Activated naive CD4-positive, alpha-beta T cell treated with anti-CD3 and anti-CD28 coated beads, Interleukin-2, amount 10 ng/mL, durations not matched to agents 7 days and 5 days (primary cell): ENCODE measurements around the gene ORM2.
"Not testable (repeated sequence)": the region's sequence is repeated elsewhere in the genome, so short reads cannot be mapped to it uniquely, and the experiment has no call there.

Experiments used
- CTCF ChIA-PET: fragments of 350-600 bp; sonication (Branson Sonifier 250); formaldehyde crosslinking; loops from one replicate; lab custom pipeline; 2021; ENCODE audit warnings: antibody characterized with exemption; lab: Charles Lee
- DNase-seq: peaks from one replicate; pipeline ENCODE4 v3.0.0-alpha.2; 2020
- H3K27ac Mint-ChIP-seq: one replicate; pipeline ENCODE4 v1.8.0; 2021; ENCODE audit warnings: mild to moderate bottlenecking, moderate library complexity, mixed read lengths
- H3K27me3 Mint-ChIP-seq: one replicate; pipeline ENCODE4 v1.8.0; 2021; ENCODE audit warnings: mild to moderate bottlenecking, mixed read lengths
- H3K36me3 Mint-ChIP-seq: one replicate; pipeline ENCODE4 v1.8.0; 2021; ENCODE audit warnings: mixed read lengths
- H3K4me1 Mint-ChIP-seq: one replicate; pipeline ENCODE4 v1.8.0; 2021; ENCODE audit warnings: mixed read lengths
- H3K4me3 Mint-ChIP-seq: one replicate; pipeline ENCODE4 v1.8.0; 2021; ENCODE audit warnings: mild to moderate bottlenecking, moderate library complexity, mixed read lengths
- H3K9me3 Mint-ChIP-seq: one replicate; pipeline ENCODE4 v1.8.0; 2021; ENCODE audit warnings: mixed read lengths

Gene ORM2

DNA sequence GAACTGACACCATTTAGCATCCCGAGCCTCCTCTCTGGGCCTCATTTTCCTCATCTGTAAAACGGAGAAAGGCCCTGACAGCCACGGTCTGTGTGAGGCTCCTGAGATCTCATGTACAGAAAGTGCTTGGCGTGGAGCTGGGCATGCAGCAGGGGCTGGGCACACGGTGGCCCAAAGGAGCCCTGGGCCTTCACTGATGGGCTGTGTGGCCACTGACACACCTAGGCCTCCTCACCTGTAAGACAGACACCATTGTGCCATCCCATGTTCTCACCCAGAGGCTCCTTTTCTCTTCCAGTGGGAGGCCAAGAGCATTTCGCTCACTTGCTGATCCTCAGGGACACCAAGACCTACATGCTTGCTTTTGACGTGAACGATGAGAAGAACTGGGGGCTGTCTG is 5.2 kb upstream of the ORM2 start:
- Mint-ChIP-seq H3K27me3 (peaks cover 5% of the 10 kb centered on the region), H3K27ac (no peak overlapping the region), H3K4me1 (no peaks in the 10 kb centered on the region), H3K4me3 (no peak overlapping the region), H3K9me3 (no peaks in the 10 kb centered on the region), H3K36me3 (no peaks in the 10 kb centered on the region)
- CTCF ChIA-PET: no interaction called here
- DNase-seq: no peak

DNA sequence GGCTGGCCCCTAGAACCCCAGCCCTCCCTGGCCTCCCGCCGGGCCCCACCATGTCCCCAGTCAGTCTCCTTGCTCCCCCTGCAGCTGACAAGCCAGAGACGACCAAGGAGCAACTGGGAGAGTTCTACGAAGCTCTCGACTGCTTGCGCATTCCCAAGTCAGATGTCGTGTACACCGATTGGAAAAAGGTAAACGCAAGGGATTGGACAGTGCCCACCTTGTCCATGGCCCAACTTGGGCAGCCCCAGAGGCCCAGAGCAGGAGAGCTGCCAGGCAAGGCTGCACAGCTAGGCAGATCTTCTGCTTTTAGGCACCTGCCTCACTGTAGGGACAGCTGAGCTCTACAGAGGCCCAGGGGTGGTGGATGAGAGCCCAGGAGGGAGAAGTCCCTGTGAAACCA is 4.7 kb upstream of the ORM2 start:
- H3K27ac Mint-ChIP-seq, DNase-seq, H3K27me3 Mint-ChIP-seq, H3K4me3 Mint-ChIP-seq, CTCF ChIA-PET, H3K4me1 Mint-ChIP-seq, H3K36me3 Mint-ChIP-seq, H3K9me3 Mint-ChIP-seq: not testable (repeated sequence)

DNA sequence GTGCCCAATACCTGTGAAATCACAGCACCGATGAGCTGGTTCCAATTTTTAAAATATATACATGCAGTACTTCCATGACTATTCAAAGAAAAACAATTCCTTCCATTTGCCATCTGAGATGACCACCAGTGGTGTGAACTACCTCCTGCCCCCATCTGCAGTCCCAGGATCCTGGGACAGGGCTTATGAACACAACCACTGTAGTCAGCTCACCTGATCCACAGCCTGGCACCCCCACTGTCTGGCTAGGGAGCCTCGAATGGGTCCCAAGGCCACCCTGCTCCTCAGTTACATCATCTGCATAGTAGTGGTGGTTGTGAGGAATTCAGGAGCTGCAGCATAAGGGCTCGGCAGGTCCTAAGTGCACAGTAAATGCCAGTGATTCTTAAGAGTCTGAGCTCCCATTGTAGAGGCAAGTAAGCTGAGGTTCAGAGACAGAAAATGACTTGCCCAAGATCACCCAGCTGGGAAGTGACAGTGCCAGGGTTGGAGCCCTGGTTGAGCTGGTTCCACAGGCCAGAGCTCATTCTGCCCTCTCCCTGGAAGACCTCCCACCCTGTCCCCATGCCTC is 3.9 kb upstream of the ORM2 start:
- H3K27me3 Mint-ChIP-seq, H3K4me3 Mint-ChIP-seq, H3K9me3 Mint-ChIP-seq, H3K4me1 Mint-ChIP-seq, H3K36me3 Mint-ChIP-seq, H3K27ac Mint-ChIP-seq, DNase-seq, CTCF ChIA-PET: not testable (repeated sequence)

DNA sequence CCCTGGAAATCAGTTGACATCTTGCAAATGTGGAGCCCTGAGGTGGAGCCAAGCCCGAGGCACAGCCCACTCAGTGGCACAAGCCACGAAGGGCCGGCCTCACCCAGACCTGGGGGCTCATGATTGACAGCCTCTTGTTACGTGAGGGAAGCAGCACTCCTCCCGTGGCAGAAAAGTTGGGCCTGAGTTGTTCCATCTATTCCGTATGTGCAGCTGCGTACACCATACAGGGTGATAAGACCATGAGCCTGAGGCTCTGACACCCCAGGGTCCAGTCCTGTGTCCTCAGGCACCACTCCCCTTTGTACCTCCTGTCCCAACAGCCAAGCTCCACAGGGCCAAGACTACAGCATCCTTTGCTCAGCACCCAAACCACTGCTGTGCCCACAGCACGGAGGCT is 1.9 kb upstream of the ORM2 start:
- Mint-ChIP-seq H3K27ac (no peak overlapping the region), H3K9me3 (no peaks in the 10 kb centered on the region), H3K4me3 (no peak overlapping the region), H3K36me3 (no peaks in the 10 kb centered on the region), H3K4me1 (no peaks in the 10 kb centered on the region), H3K27me3 (peaks cover 12% of the 10 kb centered on the region)
- no peak for DNase-seq
- CTCF ChIA-PET: no interaction called here

DNA sequence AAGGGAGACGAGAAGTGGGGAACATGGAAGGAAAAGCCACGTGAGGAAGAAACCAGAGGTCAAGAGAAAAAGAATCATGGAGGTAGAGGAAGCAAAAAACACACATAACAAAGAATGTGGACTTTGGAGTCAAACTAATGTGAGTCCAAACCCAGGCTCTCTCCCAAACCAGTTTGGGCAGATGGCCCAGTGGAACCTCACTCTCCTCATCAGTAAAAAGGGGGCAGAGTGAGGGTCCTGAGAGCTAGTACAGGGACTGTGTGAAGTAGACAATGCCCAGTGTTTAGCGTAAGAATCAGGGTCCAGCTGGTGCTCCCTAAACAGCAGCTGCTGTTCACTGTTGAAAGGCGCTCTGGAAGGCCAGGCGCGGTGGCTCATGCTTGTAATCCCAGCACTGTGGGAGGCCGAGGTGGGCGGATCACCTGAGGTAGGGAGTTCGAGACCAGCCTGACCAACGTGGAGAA is 1.3 kb upstream of the ORM2 start:
- H3K27ac Mint-ChIP-seq, H3K36me3 Mint-ChIP-seq, H3K4me1 Mint-ChIP-seq, CTCF ChIA-PET, H3K9me3 Mint-ChIP-seq, H3K4me3 Mint-ChIP-seq, DNase-seq: not testable (repeated sequence)
- peaks cover 12% of the 10 kb centered on the region for H3K27me3 Mint-ChIP-seq

DNA sequence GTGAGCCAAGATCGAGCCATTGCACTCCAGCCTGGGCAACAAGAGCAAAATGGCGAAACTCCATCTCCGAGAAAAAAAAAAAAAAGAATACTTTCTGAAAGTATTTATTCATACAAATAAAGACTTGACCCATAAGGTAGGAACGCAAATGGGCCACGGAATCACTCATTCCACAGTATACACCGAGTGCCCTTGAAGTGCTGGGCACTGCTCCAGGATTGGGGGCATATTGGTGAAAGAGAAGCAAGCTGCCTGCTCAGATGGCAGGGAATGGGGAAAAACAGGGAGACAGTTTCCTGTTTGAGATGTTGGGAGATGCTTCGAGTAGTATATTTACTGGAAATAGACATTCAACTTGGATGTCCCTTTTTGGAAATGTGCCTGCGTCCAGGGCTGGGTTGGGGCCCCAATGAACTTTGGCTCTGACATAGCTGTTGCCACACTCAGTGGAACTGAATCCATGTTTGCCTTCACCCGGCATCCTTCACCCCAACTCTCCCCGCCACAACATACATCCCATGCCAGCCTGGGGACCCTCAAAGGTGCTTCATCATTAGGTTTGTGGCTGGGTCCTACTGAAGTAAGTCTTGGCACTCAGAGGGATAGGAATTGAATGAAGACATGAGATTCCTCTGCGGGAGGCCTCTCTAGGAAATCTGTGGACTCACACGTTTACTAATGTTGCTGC is 588 bp upstream of the ORM2 start:
- CTCF ChIA-PET, H3K4me1 Mint-ChIP-seq, H3K36me3 Mint-ChIP-seq, H3K4me3 Mint-ChIP-seq, DNase-seq, H3K27ac Mint-ChIP-seq, H3K9me3 Mint-ChIP-seq: not testable (repeated sequence)
- H3K27me3 Mint-ChIP-seq: peaks cover 12% of the 10 kb centered on the region

DNA sequence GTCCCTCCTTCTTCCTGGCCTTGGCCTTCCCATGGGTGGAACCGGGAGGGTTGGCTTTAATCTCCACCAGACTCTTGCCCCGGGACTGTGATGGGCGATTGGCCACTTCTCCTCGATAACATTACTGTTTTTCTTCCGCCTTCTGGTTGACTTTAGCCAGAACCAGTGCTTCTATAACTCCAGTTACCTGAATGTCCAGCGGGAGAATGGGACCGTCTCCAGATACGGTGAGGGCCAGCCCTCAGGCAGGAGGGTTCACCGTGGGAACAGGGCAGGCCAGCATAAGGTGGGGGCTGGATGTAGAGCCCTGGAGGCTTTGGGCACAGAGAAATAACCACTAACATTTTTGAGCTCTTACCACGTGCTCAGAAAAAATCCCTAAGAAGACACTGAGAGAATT is 967 bp downstream of the ORM2 start:
- CTCF ChIA-PET: no interaction called here
- H3K27me3 Mint-ChIP-seq: peaks cover 12% of the 10 kb centered on the region
- peaks cover 2% of the 10 kb centered on the region for H3K9me3 Mint-ChIP-seq
- no peak for DNase-seq
- peaks cover 10% of the 10 kb centered on the region for H3K36me3 Mint-ChIP-seq
- H3K4me1 Mint-ChIP-seq: no peaks in the 10 kb centered on the region
- peak overlapping the region; percentile 35 for H3K4me3 Mint-ChIP-seq
- peak overlapping the region; percentile 38 for H3K27ac Mint-ChIP-seq

DNA sequence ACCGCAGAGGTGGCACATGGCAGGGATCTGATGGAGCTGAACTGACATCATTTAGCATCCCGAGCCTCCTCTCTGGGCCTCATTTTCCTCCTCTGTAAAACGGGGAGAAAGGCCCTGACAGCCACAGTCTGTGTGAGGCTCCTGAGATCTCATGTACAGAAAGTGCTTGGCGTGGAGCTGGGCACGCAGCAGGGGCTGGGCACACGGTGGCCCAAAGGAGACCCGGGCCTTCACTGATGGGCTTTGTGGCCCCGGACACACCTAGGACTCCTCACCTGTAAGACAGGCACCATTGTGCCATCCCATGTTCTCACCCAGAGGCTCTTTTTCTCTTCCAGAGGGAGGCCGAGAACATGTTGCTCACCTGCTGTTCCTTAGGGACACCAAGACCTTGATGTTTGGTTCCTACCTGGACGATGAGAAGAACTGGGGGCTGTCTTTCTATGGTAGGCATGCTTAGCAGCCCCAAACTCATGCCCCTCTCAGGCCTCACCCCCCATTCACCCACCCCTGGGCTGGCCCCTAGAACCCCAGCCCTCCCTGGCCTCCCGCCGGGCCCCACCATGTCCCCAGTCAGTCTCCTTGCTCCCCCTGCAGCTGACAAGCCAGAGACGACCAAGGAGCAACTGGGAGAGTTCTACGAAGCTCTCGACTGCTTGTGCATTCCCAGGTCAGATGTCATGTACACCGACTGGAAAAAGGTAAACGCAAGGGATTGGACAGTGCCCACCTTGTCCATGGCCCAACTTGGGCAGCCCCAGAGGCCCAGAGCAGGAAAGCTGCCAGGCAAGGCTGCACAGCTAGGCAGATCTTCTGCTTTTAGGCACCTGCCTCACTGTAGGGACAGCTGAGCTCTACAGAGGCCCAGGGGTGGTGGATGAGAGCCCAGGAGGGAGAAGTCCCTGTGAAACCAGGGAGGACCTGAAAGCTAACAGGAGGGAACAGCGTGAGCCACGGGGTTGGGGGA is 1.8 kb downstream of the ORM2 start:
- CTCF ChIA-PET, H3K4me1 Mint-ChIP-seq, DNase-seq, H3K4me3 Mint-ChIP-seq, H3K9me3 Mint-ChIP-seq: not testable (repeated sequence)
- peaks cover 18% of the 10 kb centered on the region for H3K36me3 Mint-ChIP-seq
- peaks cover 12% of the 10 kb centered on the region for H3K27me3 Mint-ChIP-seq
- H3K27ac Mint-ChIP-seq: peak overlapping the region; percentile 69

DNA sequence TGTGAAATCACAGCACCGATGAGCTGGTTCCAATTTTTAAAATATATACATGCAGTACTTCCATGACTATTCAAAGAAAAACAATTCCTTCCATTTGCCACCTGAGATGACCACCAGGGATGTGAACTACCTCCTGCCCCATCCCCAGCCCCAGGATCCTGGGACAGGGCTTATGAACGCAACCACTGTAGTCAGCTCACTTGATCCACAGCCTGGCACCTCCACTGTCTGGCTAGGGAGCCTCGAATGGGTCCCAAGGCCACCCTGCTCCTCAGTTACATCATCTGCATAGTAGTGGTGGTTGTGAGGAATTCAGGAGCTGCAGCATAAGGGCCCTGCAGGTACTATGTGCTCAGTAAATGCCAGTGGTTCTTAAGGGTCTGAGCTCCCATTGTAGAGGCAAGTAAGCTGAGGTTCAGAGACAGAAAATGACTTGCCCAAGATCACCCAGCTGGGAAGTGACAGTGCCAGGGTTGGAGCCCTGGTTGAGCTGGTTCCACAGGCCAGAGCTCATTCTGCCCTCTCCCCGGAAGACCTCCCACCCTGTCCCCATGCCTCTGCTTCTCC is 2.9 kb downstream of the ORM2 start:
- H3K27me3 Mint-ChIP-seq: peaks cover 12% of the 10 kb centered on the region
- CTCF ChIA-PET, DNase-seq, H3K4me3 Mint-ChIP-seq, H3K4me1 Mint-ChIP-seq, H3K9me3 Mint-ChIP-seq: not testable (repeated sequence)
- H3K36me3 Mint-ChIP-seq: peaks cover 27% of the 10 kb centered on the region
- peak overlapping the region; percentile 20 for H3K27ac Mint-ChIP-seq

DNA sequence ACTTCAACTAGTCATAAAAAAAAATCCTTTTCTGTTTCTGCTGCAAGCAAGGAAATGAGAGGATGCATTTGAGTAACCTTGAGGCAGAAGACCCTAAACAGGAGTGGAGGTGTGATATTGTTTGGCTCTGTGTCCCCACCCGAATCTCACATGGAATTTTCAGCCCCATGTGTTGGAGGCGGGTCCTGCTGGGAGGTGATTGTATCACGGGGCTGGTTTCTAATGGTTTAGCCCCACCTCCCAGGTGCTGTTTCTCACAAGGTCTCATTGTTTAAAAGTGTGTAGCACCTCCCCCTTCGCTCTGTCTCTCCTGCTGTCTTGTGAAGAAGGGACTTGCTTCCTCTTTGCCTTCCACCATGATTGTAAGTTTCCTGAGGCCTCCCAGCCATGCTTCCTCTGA is 4.0 kb downstream of the ORM2 start:
- H3K4me1 Mint-ChIP-seq, H3K4me3 Mint-ChIP-seq, DNase-seq, CTCF ChIA-PET, H3K9me3 Mint-ChIP-seq, H3K27ac Mint-ChIP-seq: not testable (repeated sequence)
- peaks cover 36% of the 10 kb centered on the region for H3K36me3 Mint-ChIP-seq
- peaks cover 12% of the 10 kb centered on the region for H3K27me3 Mint-ChIP-seq

DNA sequence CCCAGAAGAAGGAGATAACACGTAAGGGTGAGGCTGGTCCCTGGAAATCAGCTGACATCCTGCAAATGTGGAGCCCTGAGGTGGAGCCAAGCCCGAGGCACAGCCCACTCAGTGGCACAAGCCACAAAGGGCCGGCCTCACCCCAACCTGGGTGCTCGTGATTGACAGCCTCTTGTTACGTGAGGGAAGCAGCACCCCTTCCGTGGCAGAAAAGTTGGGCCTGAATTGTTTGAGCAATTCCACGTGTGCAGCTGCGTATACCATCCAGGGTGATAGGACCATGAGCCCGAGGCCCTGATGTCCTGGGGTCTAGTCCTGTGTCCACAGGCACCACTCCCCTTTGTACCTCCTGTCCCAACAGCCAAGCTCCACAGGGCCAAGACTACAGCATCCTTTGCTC is 4.8 kb downstream of the ORM2 start:
- Mint-ChIP-seq H3K9me3 (peaks cover 2% of the 10 kb centered on the region), H3K27ac (no peak overlapping the region), H3K27me3 (peaks cover 12% of the 10 kb centered on the region), H3K4me3 (no peak overlapping the region), H3K36me3 (peaks cover 43% of the 10 kb centered on the region), H3K4me1 (peaks cover 9% of the 10 kb centered on the region)
- DNase-seq: no peak
- CTCF ChIA-PET: no interaction called here

DNA sequence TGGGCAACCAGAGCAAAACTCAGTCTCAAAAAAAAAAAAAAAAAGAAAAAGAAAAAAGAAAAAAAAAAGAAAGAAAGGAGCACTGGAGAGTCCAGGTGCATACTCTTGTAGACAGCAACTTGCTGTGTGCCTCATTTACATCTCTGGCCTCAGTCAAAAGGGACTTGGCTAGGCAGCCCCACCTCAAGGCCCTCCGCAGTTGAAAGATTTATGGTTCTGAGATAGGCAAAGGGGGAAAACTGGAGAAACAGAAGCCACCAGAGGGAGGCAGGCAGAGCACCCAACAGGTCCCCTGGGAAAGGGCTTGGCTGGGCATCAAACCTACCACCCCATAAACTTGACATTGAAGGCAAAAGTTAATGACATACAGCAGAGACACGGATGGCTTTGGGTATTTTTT is 6.1 kb downstream of the ORM2 start:
- Mint-ChIP-seq H3K27ac (peak overlapping the region; percentile 68), H3K4me1 (peaks cover 9% of the 10 kb centered on the region), H3K27me3 (peaks cover 9% of the 10 kb centered on the region), H3K9me3 (peaks cover 2% of the 10 kb centered on the region), H3K36me3 (peaks cover 54% of the 10 kb centered on the region), H3K4me3 (no peak overlapping the region)
- CTCF ChIA-PET: interaction anchor here (0.6 to 1.6 kb wide), 3 partner anchors 10 to 70 kb away, joined by 3 to 4 read pairs (median 3); no protein-coding TSS in a partner anchor
- DNase-seq: no peak

DNA sequence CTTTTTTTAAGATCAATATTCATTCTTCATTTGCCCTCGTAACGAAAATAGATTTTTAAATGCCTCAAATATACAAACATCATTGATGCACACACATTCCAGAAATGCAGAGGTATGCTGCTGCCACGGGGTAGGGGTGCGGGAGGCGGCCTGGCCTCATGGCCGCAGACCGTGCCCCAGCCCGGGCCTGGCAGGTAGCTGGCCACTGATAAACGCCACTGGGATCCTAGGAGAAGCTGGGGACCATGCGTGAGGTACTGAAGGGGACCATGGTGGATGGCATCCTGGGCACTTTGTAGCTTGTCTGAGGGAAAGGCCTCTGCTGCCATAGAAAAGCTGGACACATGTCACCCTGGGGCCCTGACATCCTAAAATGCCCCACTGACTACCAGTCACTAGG is 6.5 kb downstream of the ORM2 start:
- Mint-ChIP-seq H3K4me1 (peaks cover 9% of the 10 kb centered on the region), H3K27ac (peak overlapping the region; percentile 68), H3K9me3 (peaks cover 2% of the 10 kb centered on the region), H3K27me3 (peaks cover 5% of the 10 kb centered on the region), H3K36me3 (peaks cover 58% of the 10 kb centered on the region), H3K4me3 (no peak overlapping the region)
- CTCF ChIA-PET: interaction anchor here (0.6 to 1.6 kb wide), 3 partner anchors 10 to 69 kb away, joined by 3 to 4 read pairs (median 3); no protein-coding TSS in a partner anchor
- DNase-seq: no peak
